Hippocampal formation (tissue), 2 donors: ENCODE measurements around the gene SMAD9.
A peak's percentile ranks its signal among the peaks of the same experiment; 100 is the strongest.

ENCODE experiments used
- DNase-seq, 2 donors: peaks; one replicate each; lab custom pipeline; 2025; lab: John Stamatoyannopoulos, UW

Gene SMAD9

DNA sequence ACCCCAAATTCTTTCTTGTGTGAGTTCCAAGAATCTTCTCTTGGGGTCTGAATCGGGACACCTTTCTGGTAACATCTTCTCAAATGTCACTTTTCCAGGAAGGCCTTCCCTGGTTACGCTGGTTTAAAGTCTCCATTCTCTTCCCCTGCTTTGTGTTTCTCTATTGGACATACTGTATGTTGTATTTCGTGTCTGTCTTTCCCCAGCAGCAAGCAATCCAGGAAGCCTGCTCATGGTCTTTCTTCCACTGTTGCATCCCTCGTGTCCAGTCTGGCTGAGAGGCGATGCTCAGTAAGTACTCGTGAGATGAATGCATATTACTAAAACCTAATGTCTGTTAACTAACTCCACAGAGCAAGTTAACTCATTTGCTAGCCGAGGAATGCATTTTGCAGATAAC, 57.3 kb downstream of the SMAD9 start:
- DNase-seq = no peak

DNA sequence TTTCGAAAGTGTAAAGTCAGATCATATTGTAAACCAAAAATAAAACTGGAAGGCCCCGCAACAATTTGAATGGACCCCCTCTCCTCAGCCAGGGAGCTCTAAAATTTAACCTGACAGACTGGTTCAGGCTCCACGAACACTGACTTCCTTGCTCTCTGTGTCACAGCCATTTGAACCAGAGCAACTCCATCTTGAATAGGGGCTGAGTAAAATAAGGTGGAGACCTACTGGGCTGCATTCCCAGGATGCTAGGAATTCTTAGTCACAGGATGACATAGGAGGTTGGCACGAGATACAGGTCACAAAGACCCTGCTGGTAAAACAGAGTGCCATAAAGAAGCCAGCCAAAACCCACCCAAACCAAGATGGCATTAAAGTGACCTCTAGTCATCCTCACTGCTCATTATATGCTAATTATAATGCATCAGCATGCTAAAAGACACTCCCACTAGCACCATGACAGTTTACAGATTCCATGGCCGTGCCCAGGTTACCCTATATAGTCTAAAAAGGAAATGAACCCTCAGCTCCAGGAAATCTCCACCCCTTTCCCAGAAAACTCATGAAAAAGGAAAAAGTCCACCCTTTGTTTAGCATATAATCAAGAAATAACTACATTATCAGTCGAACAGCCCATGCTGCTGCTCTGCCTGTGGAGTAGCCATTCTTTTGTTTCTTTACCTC, 57.9 kb downstream of the SMAD9 start:
- no peak for DNase-seq

DNA sequence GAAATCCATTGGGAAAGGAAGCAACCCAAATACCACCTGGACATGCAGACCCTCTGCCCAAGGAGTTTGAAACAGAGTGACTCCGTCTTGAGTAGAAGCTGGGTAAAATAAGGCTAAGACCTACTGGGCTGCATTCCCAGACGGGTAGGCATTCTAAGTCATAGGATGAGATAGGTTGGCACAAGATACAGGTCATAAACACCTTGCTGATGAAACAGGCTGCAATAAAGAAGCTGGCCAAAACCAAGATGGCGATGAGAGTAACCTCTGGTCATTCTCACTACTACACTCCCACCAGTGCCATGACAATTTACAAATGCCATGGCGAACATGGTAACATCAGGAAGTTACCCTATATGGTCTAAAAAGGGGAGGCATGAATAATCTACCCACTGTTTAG, 60.8 kb downstream of the SMAD9 start:
- no peak for DNase-seq

DNA sequence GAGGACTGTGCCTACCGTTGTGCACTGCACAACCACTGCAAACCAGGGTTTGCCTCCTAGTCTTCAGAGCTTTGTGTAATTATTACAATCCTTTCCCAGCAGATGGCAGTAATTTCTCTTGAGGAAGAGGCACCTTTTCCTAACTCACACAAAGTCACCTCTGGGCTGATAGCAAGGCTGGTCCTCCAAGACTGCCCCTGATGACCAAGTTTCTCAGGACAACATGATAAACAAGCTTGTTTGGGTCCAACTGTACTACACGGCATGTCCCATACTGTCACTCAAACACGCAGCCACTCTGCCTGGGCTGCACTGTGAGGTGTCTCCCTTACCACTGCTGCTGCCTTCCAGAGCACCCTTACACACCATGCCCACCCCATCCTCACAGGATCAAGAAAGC, 61.7 kb downstream of the SMAD9 start:
- peak in 1 of 2 donors; percentile 42 for DNase-seq

DNA sequence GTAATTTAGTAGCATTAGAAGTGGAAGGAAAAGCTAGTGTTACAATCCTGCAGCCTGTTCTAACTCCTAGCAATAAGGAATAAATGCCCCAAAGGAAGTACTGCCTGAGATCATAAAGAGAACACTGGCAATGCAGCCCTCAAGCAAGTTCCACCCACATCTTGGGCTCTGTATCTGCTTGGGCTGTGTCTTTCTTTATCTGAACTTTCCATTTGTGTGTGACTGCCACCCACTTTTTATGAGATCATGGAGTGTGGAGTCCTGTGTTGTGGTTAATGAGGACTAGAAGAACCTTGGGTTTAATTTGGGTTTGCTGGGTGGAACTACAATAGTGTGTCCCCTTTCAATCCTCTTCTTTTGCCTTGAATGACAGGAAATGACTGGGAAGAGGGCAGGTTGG, 62.8 kb downstream of the SMAD9 start:
- no peak for DNase-seq

DNA sequence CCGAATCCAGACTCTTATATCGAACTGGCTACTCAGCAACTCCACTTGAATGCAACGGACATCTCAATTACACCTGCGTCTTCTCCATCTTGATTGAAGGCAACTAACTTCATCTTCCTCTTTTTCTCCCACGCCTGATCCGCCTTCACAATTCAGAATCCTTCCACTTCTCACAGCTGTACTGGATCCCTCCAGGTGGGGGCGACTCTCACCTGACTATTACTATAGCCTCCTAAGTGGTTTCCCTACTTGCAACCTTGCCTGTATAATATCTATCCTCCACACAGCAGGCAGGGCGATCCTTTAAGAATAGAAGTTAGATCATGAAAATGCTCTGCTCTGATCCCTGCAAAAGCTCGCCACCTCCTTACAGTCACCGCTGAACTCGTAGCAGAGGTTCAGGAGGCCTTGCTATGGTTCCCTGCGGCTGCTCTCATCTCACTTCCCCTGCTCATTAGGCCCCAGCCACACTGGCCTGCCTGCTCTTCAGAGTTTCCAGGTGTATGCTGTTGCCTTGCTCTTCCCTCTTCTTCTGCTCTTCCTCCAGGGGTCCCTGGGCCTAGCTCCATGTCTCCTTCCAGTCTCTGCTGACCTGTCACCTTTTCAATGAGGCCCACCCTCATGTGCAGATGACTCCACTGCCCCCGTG, 69.1 kb downstream of the SMAD9 start:
- no peak for DNase-seq

DNA sequence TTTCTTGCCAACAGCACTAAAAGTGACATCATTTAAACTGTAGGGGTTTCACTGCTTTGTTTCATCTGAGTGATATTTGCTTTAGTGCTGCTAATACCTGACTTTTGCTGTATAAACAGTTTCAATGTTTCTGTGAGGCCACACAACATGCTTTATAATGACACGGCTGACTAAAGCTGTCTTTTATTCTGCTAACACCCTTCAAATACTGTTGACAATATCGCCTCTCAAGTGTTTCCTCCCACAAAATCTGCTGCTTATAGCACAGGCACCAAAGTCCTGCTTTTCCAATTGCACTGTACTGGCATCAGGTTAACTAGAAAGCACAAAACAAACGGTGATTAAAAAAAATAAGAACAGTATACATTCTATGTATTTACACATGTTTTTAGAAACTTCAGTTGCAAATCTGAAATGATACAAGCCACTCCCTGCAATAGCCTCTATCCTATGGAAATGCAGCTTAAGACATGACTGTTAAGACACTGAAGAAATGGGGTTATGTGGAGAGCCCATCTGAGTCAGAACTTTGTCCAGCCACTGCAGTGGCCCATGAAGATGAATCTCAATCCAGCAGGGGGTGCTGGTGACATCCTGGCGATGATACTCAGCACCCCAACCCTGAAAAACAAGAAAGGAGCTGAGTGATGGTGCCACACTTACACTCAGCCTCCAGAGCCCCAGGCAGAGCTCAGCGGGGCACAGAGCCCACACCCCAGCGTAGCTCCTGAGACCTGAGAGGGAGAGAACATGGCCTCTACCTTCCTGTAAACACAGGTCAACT, 71.6 kb downstream of the SMAD9 start:
- DNase-seq = no peak

DNA sequence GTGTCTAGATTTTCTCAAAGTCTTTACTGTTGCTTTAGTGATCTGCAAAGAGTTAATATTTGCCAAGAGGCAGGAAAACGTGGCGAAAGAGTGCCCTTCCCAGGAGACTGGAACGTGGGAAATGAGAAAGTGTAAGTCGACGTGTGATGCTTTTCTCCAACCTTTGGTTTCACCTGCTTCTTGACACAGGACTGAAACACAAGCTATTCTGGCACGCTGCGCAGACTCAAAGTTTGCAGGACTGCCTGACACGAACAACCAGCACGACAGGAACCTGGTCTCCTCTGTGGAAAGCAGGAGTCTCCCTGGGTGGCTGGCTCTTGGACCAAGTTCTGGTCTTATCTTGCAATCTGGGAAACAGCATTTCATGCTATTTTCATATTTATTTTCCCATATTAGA, 72.4 kb downstream of the SMAD9 start:
- DNase-seq = no peak

DNA sequence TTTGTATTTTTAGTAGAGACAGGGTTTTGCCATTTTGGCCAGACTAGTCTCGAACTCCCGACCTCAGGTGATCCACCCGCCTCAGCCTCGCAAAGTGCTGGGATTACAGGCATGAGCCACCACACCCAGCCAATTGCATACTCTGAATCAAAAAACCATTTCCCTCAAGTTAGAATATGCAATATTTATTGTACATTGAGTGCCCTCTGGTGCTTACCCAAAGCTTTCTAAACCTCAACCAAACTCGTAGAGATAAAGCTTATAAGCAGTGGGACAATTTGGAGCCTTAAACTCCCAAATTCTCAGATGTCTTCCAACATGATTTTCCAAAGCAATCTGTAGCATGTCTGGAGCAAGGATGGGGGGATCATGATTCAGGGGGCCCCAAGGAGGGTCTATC, 78.6 kb downstream of the SMAD9 start:
- no peak for DNase-seq

DNA sequence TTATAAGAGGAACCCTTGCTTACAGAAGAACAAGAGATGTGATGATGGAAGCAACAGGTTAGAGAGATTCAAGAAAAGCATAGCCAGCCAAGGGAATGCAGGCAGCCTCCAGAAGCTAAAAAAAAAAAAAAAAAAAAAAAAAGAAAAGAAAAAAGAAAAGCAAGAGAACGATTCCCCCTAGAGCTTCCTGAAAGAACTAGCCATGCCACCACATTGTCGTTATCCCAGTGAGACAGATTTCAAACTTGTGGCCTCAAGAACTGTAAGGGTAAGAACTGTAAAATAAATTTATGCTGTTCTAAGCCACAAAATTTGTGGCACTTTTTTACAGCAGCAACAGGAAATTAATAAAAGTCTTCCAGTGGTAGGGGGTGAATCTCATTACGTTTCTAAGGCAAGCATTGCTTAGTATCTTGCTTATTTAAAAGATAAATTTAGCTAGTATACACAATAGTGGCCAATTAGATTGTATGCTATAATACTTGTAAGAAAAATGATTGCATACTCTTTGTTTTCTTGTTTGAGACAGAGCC, 79.3 kb downstream of the SMAD9 start:
- no peak for DNase-seq

DNA sequence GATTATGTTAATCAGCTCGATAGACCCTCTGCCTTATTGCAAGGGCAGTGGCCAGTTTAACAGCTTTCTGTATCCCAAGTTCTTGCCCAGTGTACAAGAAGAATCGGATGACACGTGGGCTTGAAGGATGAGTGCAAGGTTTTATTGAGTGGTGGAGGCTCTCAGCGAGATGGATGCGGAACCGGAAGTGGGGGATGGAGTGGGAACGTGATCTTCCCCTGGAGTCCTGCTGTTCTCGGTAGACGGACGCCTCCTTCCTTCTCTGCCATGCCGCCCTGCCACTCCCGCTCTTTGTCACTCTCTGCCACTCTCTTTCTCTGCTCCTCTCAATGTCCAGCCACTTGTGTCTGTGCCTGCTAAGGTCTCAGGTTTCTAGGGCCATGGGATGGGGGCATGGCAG, 80.1 kb downstream of the SMAD9 start:
- no peak for DNase-seq

DNA sequence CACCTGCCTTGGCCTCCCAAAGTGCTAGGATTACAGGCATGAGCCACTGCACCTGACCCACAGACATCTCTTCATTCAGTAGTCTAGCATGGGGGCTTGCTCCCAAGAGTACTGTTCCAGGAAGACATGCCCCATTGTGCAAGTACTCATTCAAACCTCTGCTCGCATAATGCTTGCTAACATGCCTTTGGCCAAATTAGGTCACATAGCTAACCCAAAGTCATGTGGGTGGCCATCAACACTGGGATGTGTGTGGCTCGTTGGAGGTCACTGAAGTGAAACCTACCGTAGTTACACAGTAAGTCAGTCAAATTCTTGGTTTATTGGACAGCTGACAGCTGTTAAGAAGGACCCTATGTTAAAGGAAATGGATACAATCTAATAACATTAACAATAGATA, 80.8 kb downstream of the SMAD9 start:
- no peak for DNase-seq

DNA sequence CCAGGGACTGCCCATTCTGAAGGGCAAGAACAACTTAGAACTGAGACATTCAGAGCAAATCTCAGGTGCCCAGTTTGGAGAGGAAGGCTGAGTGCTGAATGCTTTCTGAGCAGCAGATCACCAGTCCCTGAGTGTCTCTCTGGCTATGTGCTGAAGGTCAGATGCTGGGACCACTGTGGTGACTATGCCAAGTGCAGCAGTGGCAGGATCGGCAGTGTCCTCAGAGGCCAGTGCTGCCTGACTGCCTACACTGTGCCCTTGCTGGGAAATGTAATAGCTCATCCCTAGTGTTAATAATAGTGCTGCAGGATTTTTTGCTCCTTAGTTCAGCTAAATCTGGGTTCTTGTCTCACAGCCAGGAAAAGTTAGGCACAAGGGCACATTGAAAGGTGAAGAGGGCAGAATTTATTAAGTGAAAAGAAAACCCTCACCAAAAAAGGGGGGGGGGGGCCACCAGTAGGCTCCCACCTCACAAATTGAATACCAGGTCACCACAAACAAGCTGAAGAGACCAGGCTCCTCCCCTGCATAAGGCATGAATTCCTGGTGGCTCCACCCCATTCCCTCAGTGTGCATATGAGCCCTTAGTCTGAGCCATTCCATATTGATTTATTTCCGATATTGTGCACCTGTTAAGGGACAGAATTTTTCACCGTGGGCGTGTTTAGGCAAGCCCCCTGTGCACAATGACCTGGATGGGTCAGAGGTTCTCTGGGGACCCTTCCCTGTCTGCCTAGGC, 82.5 kb downstream of the SMAD9 start:
- no peak for DNase-seq

DNA sequence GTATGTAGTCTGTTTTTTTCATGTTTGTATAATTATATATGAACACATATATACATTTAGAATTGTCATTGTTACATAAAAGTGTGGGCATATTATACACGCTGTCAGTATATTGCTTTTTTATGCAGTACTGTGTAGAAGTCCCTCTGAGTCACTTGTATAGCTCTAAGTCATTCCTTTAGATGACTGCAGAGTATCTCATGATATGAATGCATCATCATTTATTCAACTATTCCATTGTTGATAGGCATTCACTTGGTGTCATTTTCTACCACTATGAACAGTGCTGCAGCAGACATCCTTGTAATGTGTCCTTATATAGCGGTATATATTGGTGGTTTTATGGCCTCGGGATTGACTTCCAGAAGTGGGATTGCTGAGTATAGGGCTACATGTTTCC, 85.7 kb downstream of the SMAD9 start:
- no peak for DNase-seq

DNA sequence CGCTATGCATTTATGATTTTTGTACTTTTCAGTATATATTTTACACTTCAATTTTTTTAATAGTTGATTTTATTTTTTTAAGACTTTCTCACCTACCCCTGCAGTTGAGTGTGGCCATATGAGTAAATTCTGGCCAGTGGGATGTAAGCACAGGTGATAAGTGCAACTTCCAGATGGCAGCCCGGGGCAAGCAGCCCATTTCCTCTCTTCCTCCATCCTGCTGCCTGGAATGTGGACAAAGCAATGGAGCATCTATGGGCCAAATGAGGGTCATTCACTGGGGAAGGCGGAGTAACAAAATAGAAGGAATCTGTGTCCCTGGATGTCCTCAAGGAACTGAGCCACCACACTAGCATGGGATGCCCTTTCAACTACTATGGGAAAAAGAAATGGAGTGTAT, 88.7 kb downstream of the SMAD9 start:
- DNase-seq = no peak

DNA sequence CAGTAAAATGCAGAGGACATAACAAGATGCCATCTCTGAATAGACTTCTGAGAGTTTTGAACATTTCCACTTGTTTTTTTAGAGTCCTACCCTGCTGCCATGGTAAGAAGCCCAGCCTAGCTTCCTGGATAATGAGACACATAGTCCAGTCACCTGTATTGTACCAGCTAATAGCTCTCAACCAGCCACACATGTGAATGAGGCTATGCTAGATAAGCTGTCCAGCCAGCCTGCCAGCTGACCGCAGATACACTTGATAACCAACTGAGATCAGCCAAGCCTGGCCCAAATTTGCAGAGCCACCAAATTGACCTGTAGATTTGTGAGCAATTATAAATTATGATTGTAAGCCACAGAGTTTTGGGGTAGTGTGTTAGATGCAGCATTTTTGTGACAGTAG, 90.3 kb downstream of the SMAD9 start:
- DNase-seq = no peak

DNA sequence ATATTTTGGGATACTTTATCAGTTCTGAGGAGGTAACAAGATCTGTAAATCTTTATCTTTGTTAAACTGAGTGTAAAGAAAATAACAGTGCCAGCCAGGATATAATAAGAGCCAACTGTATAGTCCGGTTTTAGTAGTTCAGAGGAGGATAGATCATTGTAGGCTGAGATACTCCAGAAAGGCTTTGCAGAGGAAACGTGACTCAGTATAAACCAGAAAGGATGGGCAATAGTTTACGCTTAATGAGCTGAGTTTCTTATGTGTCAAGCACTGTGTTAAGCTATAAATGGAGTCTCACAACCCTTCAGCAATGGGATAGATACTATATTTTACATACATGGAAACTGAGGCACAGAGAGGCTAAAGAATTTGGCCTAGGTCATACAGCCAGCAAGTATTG, 97.3 kb downstream of the SMAD9 start:
- no peak for DNase-seq

DNA sequence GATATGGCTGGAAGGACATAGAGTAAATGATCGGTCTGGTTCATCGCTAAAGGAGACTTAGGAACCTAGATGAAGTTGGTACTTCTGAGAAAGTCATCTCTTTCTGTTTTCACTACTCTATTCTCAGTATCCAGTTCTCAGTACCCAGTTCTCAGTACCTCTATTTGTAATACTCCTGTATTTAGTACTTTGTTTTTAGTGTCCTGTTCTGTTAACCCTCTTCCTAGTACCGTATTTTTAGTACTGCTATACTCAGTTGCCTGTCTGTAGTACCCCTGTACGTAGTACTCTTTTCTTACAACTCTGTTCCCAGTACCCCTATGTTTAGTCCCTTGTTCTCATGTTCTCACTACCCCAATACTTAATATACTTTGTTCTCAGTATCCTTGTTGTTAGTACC, 99.8 kb downstream of the SMAD9 start:
- no peak for DNase-seq

DNA sequence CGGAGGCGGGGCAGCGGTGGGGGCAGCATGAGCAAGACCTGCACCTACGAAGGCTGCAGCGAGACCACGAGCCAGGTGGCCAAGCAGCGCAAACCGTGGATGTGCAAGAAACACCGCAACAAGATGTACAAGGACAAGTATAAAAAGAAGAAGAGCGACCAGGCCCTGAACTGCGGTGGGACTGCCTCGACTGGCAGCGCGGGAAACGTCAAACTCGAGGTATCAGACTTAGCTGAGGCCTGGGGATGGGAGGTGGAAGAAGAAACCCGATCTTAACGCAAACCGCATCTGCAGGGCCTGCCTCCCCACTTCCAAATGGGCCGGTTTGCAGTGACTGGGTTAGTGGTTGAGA, 100.3 kb downstream of the SMAD9 start:
- no peak for DNase-seq

DNA sequence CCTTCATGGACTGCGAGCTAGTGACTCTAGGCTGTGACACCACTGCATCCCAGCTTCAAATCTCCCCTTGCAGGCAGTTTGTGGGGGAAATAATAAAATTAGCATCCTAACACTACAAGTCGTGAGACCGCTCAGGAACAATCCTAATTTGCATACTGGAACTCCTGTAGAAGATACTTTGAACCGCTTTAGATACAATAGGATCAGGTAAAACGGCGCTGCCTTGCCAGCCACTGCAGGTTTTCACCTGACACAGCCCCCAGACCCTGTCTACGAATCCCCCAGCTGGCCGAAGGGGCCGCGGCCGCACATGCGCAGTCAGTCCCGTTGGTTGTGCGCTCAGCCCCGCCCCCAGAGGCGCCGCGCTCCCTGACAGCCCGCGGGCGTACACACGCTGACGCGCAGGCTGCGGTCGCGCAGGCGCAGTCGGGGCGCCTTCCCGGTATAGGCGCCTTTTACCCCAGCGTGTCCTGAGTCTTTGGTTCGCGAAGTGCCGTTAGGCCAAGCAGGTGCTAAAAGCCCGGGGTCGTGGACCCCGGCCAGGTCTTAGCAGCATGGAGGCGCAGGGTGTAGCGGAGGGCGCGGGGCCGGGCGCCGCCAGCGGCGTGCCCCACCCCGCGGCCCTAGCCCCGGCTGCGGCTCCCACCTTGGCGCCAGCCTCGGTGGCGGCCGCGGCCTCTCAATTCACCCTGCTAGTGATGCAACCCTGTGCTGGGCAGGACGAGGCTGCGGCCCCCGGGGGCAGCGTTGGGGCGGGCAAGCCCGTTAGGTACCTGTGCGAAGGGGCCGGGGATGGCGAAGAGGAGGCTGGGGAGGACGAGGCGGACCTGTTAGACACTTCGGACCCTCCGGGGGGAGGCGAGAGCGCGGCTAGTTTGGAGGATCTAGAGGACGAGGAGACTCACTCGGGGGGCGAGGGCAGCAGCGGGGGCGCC, 101.0 kb downstream of the SMAD9 start, which contains the start of gene RFXAP:
TSS of gene RFXAP (plus strand) at position 419 of the 935 bp plus-strand sequence. CDS start at position 555, 136 bp downstream.
- DNase-seq = peak; percentile 79 to 81
